Measurements from ENCODE around the gene DCAF15.
"Not testable (repeated sequence)": the region's sequence is repeated elsewhere in the genome, so short reads cannot be mapped to it uniquely, and the experiment has no call there.

Gene DCAF15

GRCh38 chr19:13959962-13960862 lies 7.9 kb downstream of the DCAF15 start:
- no peak for DNase-seq (ENCODE audit: low read depth in 2 of 2)

GRCh38 chr19:13960863-13961784 lies 8.8 kb downstream of the DCAF15 start:
- no peak for DNase-seq (ENCODE audit: low read depth in 2 of 2)

GRCh38 chr19:13961826-13962698 lies 9.8 kb downstream of the DCAF15 start:
- no peak for DNase-seq (ENCODE audit: low read depth in 2 of 2)

- no peak for DNase-seq (ENCODE audit: low read depth in 2 of 2)
These were observed 10.6 kb downstream of the DCAF15 start for GRCh38 chr19:13962699-13963602.

- DNase-seq (ENCODE audit: low read depth in 2 of 2) = no peak
These were observed 11.3 kb downstream of the DCAF15 start for GRCh38 chr19:13963603-13964105.

GRCh38 chr19:13964776-13965175 lies 12.5 kb downstream of the DCAF15 start:
- DNase-seq (ENCODE audit: low read depth in 2 of 2) = no peak

- no peak for DNase-seq (ENCODE audit: low read depth in 2 of 2)
These were observed 13.1 kb downstream of the DCAF15 start for GRCh38 chr19:13965377-13965896.

- no peak for DNase-seq (ENCODE audit: low read depth in 2 of 2)
These were observed 13.8 kb downstream of the DCAF15 start for GRCh38 chr19:13965926-13966683.

- no peak for DNase-seq (ENCODE audit: low read depth in 2 of 2)
These were observed 14.4 kb downstream of the DCAF15 start for GRCh38 chr19:13966684-13967128.

- not testable (repeated sequence) for DNase-seq (ENCODE audit: low read depth in 2 of 2)
These were observed 14.9 kb downstream of the DCAF15 start for GRCh38 chr19:13967206-13967605.

GRCh38 chr19:13968383-13968935 lies 16.1 kb downstream of the DCAF15 start:
- no peak for DNase-seq (ENCODE audit: low read depth in 2 of 2)

- no peak for DNase-seq (ENCODE audit: low read depth in 2 of 2)
These were observed 16.7 kb downstream of the DCAF15 start for GRCh38 chr19:13968999-13969398.

- DNase-seq (ENCODE audit: low read depth in 2 of 2) = no peak
These were observed 17.6 kb downstream of the DCAF15 start for GRCh38 chr19:13969897-13970296.

GRCh38 chr19:13971868-13972267 lies 19.6 kb downstream of the DCAF15 start:
- DNase-seq (ENCODE audit: low read depth in 2 of 2) = not testable (repeated sequence)

GRCh38 chr19:13972368-13973155 lies 20.3 kb downstream of the DCAF15 start:
- no peak for DNase-seq (ENCODE audit: low read depth in 2 of 2)

- not testable (repeated sequence) for DNase-seq (ENCODE audit: low read depth in 2 of 2)
These were observed 21.2 kb downstream of the DCAF15 start for GRCh38 chr19:13973479-13973878.

GRCh38 chr19:13974073-13974472 lies 21.8 kb downstream of the DCAF15 start:
- DNase-seq (ENCODE audit: low read depth in 2 of 2) = no peak

- DNase-seq (ENCODE audit: low read depth in 2 of 2) = no peak
These were observed 23.6 kb downstream of the DCAF15 start for GRCh38 chr19:13975870-13976269.

All from stimulated activated CD4-positive, alpha-beta T cell treated with anti-CD3 and anti-CD28 coated beads, Interleukin-4, amount 100 ng/mL, for 48 hours (primary cell).